Duodenal mucosa (tissue), 2 donors: ENCODE data around the gene ULK4.
"Not testable (repeated sequence)": the region's sequence is repeated elsewhere in the genome, so short reads cannot be mapped to it uniquely, and the experiment has no call there.

Experiments
- H3K27ac ChIP-seq: one replicate; pipeline ENCODE4 v1.7.0; 2013; ENCODE audit warnings: low read depth, low read length
- H3K27me3 ChIP-seq, 2 donors: one replicate each; pipeline ENCODE4 v1.7.0; 2013; ENCODE audit warnings: low read length in 2 of 2, control low read depth in 1 of 2; ENCODE audit not compliant: insufficient read depth in 2 of 2, control insufficient read depth in 1 of 2
- H3K36me3 ChIP-seq, 2 donors: one replicate each; pipeline ENCODE4 v1.7.0; 2013; ENCODE audit warnings: low read length in 2 of 2, control low read depth in 1 of 2; ENCODE audit not compliant: insufficient read depth in 2 of 2, control insufficient read depth in 1 of 2
- H3K4me1 ChIP-seq, 2 donors: one replicate each; pipeline ENCODE4 v1.7.0; 2013; ENCODE audit warnings: low read length in 2 of 2, control low read depth in 1 of 2; ENCODE audit not compliant: insufficient read depth in 2 of 2, control insufficient read depth in 1 of 2
- H3K4me3 ChIP-seq, 2 donors: one replicate each; pipeline ENCODE4 v1.7.0; 2013; ENCODE audit warnings: low read length in 2 of 2, low read depth in 1 of 2
- H3K9ac ChIP-seq, 2 donors: one replicate each; pipeline ENCODE4 v1.7.0; 2013; ENCODE audit warnings: low read length in 2 of 2, low read depth in 1 of 2
- H3K9me3 ChIP-seq, 2 donors: one replicate each; pipeline ENCODE4 v1.7.0; 2013; ENCODE audit warnings: low read length in 2 of 2, control low read depth in 1 of 2; ENCODE audit not compliant: control insufficient read depth in 1 of 2

ULK4 gene

GRCh38 chr3:41573591-41573990 lies 388.3 kb downstream of the ULK4 start:
- Histone ChIP-seq H3K4me1 (no peaks in the 10 kb centered on the region), H3K4me3 (no peak overlapping the region), H3K27me3 (no peaks in the 10 kb centered on the region), H3K36me3 (no peaks in the 10 kb centered on the region), H3K9ac (no peak overlapping the region), H3K9me3 (no peaks in the 10 kb centered on the region), H3K27ac (no peak overlapping the region)

- Histone ChIP-seq H3K36me3 (no peaks in the 10 kb centered on the region), H3K27me3 (no peaks in the 10 kb centered on the region), H3K27ac (no peak overlapping the region), H3K9ac (no peak overlapping the region), H3K9me3 (no peaks in the 10 kb centered on the region), H3K4me3 (no peak overlapping the region), H3K4me1 (no peaks in the 10 kb centered on the region)
These were observed 389.8 kb downstream of the ULK4 start for GRCh38 chr3:41572092-41572491.

GRCh38 chr3:41569632-41570305 lies 392.1 kb downstream of the ULK4 start:
- H3K36me3 ChIP-seq: no peaks in the 10 kb centered on the region
- H3K27ac ChIP-seq: no peak overlapping the region
- no peak overlapping the region for H3K4me3 ChIP-seq
- no peak overlapping the region for H3K9ac ChIP-seq
- H3K4me1 ChIP-seq: no peaks in the 10 kb centered on the region
- H3K9me3 ChIP-seq: no peaks in the 10 kb centered on the region
- H3K27me3 ChIP-seq: no peaks in the 10 kb centered on the region

DNA sequence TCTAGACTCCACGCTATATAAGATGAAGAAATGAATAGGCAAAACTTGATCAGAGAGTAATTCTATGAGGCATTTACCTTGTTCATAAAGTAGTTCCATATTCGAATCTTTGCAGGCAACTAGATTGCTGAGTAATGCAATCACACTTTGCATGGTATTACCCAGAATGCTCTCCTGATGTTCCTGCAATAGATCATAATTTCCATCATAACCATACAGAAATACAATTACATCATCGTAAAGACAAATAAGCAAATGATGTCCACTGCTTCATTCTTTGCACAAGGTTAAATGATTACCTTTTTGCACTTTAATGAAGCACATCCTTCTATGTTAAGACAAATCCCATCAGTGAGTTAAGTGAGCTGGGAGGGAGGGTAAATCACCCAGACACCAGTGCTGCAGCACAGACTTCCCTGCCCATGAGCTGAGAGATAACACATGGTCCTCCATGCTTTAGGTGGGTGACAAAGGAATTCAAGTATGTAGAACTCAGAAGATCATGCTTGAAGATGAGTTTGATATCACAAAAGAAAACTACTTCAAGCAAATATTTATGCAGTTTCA lies 395.9 kb downstream of the ULK4 start:
- Histone ChIP-seq H3K27ac (no peak overlapping the region), H3K4me3 (no peak overlapping the region), H3K4me1 (no peaks in the 10 kb centered on the region), H3K9me3 (no peaks in the 10 kb centered on the region), H3K9ac (no peak overlapping the region), H3K36me3 (no peaks in the 10 kb centered on the region), H3K27me3 (no peaks in the 10 kb centered on the region)

DNA sequence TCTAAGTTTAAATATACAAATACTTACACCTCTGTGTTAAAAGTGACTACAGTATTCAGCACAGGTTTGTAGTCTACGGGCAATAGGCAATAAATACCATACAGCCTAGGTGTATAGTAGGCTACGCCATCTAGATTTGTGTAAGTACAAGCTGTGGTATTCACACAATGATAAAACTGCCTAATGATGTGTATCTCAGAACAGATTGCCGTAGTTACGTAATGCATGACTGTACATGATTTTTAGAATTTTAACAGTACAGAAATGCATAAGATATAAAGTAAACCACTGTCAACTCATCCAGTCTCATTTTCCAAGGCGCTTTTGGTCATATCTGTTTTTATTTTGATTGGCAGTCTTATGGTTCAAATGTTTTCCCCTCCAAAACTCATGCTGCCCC lies 396.9 kb downstream of the ULK4 start:
- Histone ChIP-seq H3K27me3 (no peaks in the 10 kb centered on the region), H3K4me1 (no peaks in the 10 kb centered on the region), H3K9ac (no peak overlapping the region), H3K4me3 (no peak overlapping the region), H3K27ac (no peak overlapping the region), H3K36me3 (no peaks in the 10 kb centered on the region), H3K9me3 (no peaks in the 10 kb centered on the region)

- not testable (repeated sequence) for H3K9ac ChIP-seq, H3K27me3 ChIP-seq, H3K4me3 ChIP-seq, H3K4me1 ChIP-seq, H3K9me3 ChIP-seq, H3K36me3 ChIP-seq, H3K27ac ChIP-seq
These were observed 405.7 kb downstream of the ULK4 start for GRCh38 chr3:41556245-41556644.

- H3K4me1 ChIP-seq: no peaks in the 10 kb centered on the region
- no peaks in the 10 kb centered on the region for H3K9me3 ChIP-seq
- H3K36me3 ChIP-seq: no peaks in the 10 kb centered on the region
- no peak overlapping the region for H3K4me3 ChIP-seq
- H3K27me3 ChIP-seq: no peaks in the 10 kb centered on the region
- no peak overlapping the region for H3K9ac ChIP-seq
- H3K27ac ChIP-seq: no peak overlapping the region
These were observed 428.9 kb downstream of the ULK4 start for GRCh38 chr3:41532976-41533375.

- no peak overlapping the region for H3K9ac ChIP-seq
- no peaks in the 10 kb centered on the region for H3K36me3 ChIP-seq
- no peaks in the 10 kb centered on the region for H3K27me3 ChIP-seq
- no peaks in the 10 kb centered on the region for H3K4me1 ChIP-seq
- no peak overlapping the region for H3K4me3 ChIP-seq
- H3K9me3 ChIP-seq: no peaks in the 10 kb centered on the region
- H3K27ac ChIP-seq: no peak overlapping the region
These were observed 434.8 kb downstream of the ULK4 start for GRCh38 chr3:41526995-41527573.

GRCh38 chr3:41525303-41526064 lies 436.4 kb downstream of the ULK4 start:
- H3K4me1 ChIP-seq: no peaks in the 10 kb centered on the region
- H3K27me3 ChIP-seq: no peaks in the 10 kb centered on the region
- no peak overlapping the region for H3K9ac ChIP-seq
- no peak overlapping the region for H3K4me3 ChIP-seq
- no peaks in the 10 kb centered on the region for H3K9me3 ChIP-seq
- no peak overlapping the region for H3K27ac ChIP-seq
- H3K36me3 ChIP-seq: no peaks in the 10 kb centered on the region

- Histone ChIP-seq H3K27me3 (no peaks in the 10 kb centered on the region), H3K4me1 (no peaks in the 10 kb centered on the region)
These were observed 438.0 kb downstream of the ULK4 start for GRCh38 chr3:41523897-41524296.

More at GRCh38 chr3:41523897-41524296, 438.0 kb downstream of the ULK4 start:
- Histone ChIP-seq H3K9me3 (no peaks in the 10 kb centered on the region), H3K36me3 (no peaks in the 10 kb centered on the region), H3K4me3 (no peak overlapping the region), H3K9ac (no peak overlapping the region), H3K27ac (no peak overlapping the region)
